GM18505 (cell line): Measurements from ENCODE around the gene OSBPL3.

Experiments used
- ATAC-seq: cut with Tn5 transposase; IDR thresholded peaks from one replicate; pipeline ENCODE4 v1.9.1; 2021; ENCODE audit not compliant: unreplicated experiment
- POLR2A ChIP-seq: IDR thresholded peaks from 4 replicates; pipeline ENCODE4 v1.6.1; 2011; ENCODE audit warnings: borderline replicate concordance; ENCODE audit not compliant: insufficient read depth, insufficient read length; ENCODE audit errors: extremely low read depth

Gene OSBPL3

DNA sequence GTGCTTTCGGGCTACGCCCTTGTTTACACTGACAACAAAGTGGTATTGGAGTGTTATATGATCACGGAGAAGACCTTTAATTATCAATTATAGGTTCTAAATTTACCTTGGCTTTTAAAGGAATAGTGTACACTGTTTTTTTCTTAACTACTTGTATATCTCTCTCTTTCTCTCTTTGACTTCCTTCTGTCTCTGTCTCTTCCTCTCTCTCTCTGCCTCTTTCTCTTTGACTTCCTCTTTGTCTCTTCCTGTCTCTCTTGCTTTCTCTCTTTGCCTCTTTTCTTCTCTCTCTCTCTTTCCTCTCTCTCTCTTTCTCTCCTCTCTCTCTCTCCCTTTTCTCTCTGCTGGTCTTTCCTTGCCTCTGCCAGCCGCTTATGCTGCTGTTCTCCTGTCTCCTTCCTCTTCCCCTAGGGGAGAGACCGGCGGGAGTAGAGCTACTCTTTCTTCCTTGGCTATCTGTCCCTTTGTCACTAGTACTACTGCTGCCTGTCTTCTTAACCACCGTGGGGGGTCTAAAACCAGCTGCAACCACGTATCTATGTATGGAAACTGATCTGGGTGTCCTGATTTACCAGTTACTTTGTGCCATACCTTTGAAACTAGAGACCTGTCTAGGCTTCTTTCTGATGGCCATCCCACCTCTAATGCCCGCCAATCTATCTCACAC is 185.9 kb downstream of the OSBPL3 start:
- ATAC-seq: no peak

DNA sequence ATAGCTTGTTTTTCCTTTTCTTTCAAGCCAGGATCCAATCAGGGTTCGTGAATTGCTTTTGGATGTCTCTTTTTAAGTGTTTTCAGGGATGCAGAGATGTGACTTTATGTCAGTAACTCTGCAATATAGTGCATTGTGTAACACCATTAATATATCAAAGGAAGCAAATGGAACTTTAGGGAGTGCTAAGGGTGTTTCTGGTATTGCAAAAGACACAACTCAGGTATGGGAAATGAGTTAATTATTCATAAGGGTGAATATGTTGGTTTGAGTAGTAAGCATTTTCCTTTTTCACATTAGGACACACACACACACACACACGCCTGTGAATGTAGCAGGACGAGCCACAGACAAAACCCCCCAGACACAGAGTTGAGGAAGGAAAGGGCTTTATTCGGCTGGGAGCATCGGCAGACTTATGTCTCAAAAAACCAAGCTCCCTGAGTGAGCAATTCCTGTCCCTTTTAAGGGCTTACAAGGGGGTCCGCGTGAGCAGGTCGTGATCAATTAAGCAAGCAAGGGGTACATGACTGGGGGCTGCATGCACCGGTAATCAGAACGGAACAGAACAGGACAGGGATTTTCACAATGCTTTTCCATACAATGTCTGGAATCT is 190.9 kb downstream of the OSBPL3 start:
- ATAC-seq: no peak
- no peak for TF ChIP-seq POLR2A

More for the DNA sequence above, 185.9 kb downstream of the OSBPL3 start:
- no peak for TF ChIP-seq POLR2A

DNA sequence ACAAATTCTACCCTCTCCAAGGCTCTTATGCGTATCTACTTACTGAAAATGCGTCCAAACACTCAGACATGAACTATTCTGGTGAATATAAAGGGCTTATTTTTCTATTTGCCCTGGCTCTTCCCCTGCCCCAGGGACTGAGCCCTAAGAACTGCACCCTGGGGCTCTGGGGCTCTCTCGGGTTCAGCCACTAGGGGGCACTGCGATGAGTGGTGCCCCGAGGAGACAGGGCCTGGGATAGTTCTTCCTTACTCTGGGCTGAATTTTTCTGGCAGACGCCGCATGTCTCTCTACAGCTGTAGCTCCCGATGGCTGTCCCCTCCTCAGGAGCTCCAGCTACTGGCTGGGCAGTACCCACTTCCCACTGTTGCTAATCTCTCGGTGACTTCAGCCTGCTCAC is 191.9 kb downstream of the OSBPL3 start:
- TF ChIP-seq POLR2A: no peak
- no peak for ATAC-seq

DNA sequence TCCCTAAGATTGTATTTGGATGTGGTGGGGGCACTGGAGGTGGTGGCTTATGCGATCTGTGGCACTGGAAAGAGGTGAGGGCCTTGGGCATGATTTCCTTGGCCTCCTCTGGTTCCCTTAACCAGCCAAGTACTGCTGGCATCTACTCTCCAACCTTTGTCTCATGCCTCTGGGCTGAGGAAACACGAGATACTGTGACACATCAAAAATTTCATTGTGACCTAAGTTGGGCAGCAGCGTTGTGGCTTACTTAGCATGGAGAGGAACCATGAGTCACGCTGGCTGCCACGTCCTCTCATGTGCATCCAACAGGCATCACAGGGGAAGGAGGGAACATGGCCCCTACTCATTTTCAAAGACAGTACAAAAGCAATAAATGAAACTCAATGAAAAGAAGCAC is 193.0 kb downstream of the OSBPL3 start:
- ATAC-seq: no peak
- no peak for TF ChIP-seq POLR2A

DNA sequence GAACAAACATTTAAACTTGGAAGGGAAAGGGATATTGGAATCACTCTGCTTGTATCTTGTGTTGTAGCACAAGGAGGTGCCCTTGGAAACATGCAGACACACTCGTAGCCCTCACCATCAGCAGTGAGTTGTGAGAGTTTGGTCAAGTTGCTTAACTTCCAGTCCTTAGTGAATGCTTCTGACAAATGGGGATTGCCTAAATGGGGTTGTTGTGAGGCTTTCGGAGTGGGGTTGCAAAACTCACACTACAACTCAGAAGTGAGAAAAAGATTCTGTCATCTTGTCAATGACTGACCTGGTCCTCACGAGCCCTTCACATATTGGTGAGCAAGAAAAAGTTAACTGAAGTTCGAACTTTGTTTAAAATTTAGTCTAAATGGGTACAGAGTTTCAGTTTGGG is 193.7 kb downstream of the OSBPL3 start:
- no peak for TF ChIP-seq POLR2A
- ATAC-seq: no peak

DNA sequence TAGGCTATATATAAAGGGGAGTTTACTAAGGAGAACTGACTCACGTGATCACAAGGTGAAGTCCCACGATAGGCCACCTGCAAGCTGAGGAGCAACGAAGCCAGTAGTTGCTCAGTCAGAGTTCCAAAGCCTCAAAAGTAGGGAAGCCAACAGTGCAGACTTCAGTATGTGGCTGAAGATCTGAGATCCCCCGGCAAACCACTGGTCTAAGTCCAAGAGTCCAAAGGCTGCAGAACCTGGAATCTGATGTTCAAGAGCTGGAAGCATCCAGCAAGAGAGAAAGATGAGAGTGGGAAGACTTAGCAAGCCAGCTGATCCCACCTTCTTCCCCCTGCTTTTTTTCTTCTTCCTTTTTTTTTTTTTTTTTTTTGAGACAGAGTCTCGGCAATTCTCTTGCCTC is 195.7 kb downstream of the OSBPL3 start:
- TF ChIP-seq POLR2A: no peak

DNA sequence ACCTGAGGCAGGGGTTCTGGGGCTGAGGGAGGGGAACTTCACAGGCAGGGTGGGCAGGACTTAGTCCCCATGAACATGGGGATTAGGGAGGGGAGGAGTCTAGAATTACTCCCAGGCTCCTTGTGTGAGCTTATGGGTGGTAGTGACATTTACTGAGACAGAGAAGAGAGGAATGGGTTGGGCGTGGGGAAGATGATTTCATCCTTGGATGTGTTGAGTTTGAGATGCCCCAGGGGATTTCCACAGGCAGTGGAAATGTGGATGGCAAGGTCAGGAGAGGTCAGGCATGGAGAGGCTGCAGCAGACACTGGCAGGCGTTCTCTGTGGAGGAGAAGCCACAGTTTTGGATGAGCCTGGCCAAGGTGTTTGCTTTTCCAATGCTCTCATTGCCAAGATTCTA is 196.3 kb downstream of the OSBPL3 start:
- no peak for ATAC-seq

More for the DNA sequence above, 195.7 kb downstream of the OSBPL3 start:
- ATAC-seq: no peak

DNA sequence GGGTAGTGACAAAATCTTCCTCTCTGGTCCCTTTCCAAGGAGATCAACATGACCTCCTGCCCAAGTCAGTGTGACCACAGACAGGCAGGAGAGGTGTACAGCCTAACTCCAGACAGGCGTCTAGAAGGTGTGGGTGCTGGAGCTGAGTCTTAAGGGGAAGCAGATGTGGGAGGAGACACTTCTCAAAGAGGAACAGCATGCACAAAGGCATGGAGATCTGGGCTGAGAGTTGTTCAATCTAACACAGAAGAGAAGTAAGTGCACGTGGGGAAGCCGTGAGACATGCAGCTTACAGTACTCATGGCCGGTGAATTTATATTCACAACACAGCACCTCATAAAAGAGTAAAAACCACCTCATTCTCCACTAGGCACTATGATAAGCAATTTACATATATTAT is 198.9 kb downstream of the OSBPL3 start:
- ATAC-seq: no peak
- TF ChIP-seq POLR2A: no peak

More for the DNA sequence above, 196.3 kb downstream of the OSBPL3 start:
- TF ChIP-seq POLR2A: no peak

DNA sequence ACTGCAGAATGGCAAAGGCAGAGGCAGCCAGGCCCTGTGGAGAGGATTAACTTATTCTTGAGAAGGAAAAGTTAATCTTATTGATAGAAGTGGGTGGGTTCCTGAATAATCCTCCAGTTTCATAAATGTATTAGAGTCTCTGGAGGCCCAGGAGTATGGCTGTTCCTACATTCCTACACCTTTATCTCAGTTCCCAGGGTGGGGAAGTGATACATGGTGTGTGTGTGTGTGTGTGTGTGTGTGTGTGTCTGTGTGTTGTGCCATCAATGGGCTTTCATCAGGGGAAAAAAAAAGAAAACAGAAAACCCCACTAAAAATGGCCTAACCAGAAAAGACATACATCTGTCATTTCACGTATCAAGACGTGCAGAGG is 200.7 kb downstream of the OSBPL3 start:
- TF ChIP-seq POLR2A: no peak
- ATAC-seq: no peak

DNA sequence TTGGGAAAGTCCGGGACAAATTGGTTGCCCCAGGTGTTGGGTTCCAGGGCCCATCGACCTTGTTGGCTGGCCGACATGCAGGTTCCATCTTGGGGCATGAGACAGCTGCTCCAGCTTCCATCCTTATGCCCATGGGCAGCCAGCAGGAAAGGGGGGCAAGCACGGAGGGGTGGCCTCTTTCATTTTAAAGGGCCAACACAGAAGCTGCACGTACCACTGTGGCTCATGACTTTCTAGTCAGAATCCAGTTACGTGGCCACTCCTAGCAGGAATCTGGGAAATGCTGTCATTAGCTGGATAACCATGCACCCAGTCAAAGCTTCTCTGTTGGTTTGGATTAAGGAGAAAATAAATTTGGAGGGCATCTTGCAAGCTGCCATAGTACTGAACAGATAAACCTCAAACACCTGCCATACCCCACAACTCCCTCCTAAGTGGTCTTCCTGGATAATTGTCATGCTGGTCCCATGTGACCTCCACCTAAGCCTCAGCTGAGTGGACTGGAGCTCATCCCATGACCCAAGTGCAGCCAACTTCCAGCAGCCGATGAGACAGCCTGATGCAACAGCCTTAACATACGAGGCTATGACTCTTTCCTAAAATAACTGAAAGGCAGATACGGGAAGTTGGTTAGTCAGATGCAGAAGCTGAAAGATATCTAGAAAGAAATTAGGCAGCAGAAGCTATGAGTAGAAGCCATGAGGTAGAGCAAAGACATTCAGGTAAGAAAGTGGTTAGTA is 201.3 kb downstream of the OSBPL3 start:
- ATAC-seq: no peak
- no peak for TF ChIP-seq POLR2A

DNA sequence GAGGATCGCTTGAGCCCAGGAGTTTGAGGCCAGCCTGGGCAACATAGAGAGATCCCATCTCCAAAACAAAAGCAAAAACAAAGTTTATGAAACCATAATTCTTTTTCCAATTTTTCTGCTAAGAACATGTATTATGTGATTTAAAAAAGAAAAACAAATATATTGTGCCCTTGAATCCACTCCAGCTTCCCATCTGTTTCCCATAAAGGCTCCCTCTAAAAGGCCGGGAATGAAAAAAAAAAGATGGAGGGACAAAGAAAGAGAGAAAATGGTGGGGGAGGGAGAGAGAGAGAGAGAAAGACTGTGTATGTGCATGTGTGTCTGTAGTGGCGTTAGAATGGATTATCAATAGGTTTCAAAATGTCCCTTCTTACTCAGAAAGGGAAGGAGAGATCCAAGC is 202.2 kb downstream of the OSBPL3 start:
- ATAC-seq: no peak
- no peak for TF ChIP-seq POLR2A

DNA sequence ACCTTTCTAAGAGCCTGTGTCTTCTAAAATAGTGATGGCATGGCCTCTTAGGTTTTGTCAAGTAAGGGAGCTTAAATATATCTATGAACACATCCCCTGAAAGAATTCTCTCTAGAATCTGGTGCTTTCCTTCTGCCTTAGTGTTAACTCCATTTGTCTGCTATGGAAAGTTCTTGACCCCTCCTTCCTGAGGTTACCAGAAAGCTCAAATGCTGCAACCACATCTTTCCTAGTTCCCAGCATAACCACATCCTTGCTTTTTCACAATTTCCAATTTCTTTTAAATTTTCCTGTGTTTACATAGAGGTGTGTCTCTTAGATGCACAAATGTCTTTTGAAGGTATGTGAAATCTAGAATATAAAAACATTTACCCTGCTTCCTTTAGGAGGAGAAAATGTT is 206.3 kb downstream of the OSBPL3 start:
- no peak for TF ChIP-seq POLR2A
- no peak for ATAC-seq

DNA sequence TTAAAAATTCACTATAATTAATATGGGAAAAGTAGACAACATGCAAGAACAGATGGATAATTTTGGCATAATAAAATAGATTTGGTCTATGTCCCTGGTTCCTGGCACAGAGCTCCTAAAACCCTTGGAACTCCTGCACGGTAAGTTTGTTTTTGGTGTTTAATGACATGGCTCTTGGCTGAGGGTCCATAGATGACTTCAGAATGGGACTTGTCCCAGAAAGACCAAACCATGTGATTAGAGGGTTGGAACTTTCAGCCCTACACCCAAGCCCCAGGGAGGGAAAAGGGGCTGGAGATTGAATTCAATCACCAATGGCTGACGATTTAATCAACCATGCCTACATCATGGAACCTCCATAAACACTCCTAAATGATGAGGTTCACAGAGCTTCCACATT is 210.1 kb downstream of the OSBPL3 start:
- no peak for TF ChIP-seq POLR2A
- no peak for ATAC-seq
